Inferior parietal cortex (tissue), 1 donor: ENCODE data around the gene FAM25G.
A peak's percentile ranks its signal among the peaks of the same experiment; 100 is the strongest.
"Not testable (repeated sequence)": the region's sequence is repeated elsewhere in the genome, so short reads cannot be mapped to it uniquely, and the experiment has no call there.

Experiments
- DNase-seq: peaks from one replicate; pipeline ENCODE4 v3.0.0-alpha.2; 2016; ENCODE audit errors: extremely low spot score

The FAM25G gene

GRCh38 chr10:47465216-47465917, 26.1 kb downstream of the FAM25G start:
- DNase-seq: not testable (repeated sequence)

- DNase-seq: not testable (repeated sequence)
These were observed 28.7 kb downstream of the FAM25G start for GRCh38 chr10:47462577-47463358.

- peak; percentile 14 for DNase-seq
These were observed 30.2 kb downstream of the FAM25G start for GRCh38 chr10:47461261-47461687.

GRCh38 chr10:47458466-47459154, 32.9 kb downstream of the FAM25G start:
- DNase-seq: no peak

- no peak for DNase-seq
These were observed 33.7 kb downstream of the FAM25G start for GRCh38 chr10:47457826-47458225.

- no peak for DNase-seq
These were observed 34.0 kb downstream of the FAM25G start for GRCh38 chr10:47457528-47457820.

- DNase-seq: no peak
These were observed 34.5 kb downstream of the FAM25G start for GRCh38 chr10:47456794-47457527.

GRCh38 chr10:47456079-47456785, 35.3 kb downstream of the FAM25G start:
- no peak for DNase-seq

GRCh38 chr10:47455350-47456078, 36.0 kb downstream of the FAM25G start:
- DNase-seq: not testable (repeated sequence)

GRCh38 chr10:47454780-47455058, 36.8 kb downstream of the FAM25G start:
- no peak for DNase-seq

GRCh38 chr10:47454008-47454779, 37.3 kb downstream of the FAM25G start:
- DNase-seq: no peak

- DNase-seq: no peak
These were observed 38.1 kb downstream of the FAM25G start for GRCh38 chr10:47453141-47454007.

- DNase-seq: no peak
These were observed 38.9 kb downstream of the FAM25G start for GRCh38 chr10:47452495-47453140.

GRCh38 chr10:47451998-47452494, 39.5 kb downstream of the FAM25G start:
- DNase-seq: no peak

GRCh38 chr10:47451273-47451997, 40.1 kb downstream of the FAM25G start:
- no peak for DNase-seq

GRCh38 chr10:47450442-47450841, 41.1 kb downstream of the FAM25G start:
- no peak for DNase-seq

GRCh38 chr10:47449979-47450378, 41.5 kb downstream of the FAM25G start:
- DNase-seq: no peak
